ENCODE measurements around the gene ERBIN. TPM values are rescaled to one million over a fixed set of nuclear protein-coding genes. Genes with fewer than 3 reads are reported as not detected.

The ERBIN gene
- total and polyA plus RNA-seq, 2 of the 13 experiments (the other 11 are each of a cell fraction or from before 2014, with no cell fraction given) = 14.4 to 41.7 TPM

DNA sequence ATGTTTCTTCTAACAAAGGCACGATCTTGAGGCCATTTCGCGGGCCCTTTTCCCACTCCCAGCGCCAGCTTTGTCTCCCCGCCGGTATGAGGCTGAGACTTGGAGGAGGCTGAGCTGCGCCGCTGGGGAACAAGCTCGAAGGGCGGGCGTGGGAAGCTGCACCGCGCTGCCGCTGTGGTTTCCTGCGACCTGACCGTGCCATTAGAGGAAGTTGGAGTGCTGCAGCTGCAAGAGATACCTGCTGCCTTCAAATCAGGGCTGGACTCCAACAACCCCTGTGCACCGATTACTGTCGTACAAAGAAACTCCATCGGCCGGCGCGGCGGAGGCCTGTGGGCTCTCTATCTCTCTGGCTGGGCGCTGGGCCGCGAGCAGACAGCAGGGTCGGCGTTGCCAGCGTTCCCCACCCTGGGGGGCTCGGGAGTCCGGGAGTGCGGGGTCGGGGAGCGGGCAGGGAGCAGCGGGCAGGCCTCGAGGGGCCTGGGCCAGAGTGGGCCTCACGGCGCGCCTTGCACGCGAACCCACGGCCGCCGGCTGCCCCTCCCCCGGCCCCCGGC is 1.3 kb upstream of the ERBIN start (continued):
- TF ChIP-seq HOXD1 (CRISPR knock-in tag; IDR thresholded peaks at IDR 0.05) (no peak; the same call in 1 of the 2 replicates), XRCC5 (optimal IDR thresholded peaks at IDR 0.05; ENCODE audit: low read length) (peak; percentile 31), ZNF567 (CRISPR knock-in tag; IDR thresholded peaks at IDR 0.05; ENCODE audit: borderline replicate concordance) (no peak), JUN (CRISPR knock-in tag; IDR thresholded peaks at IDR 0.05) (no peak), ZNF549 (CRISPR knock-in tag; IDR thresholded peaks at IDR 0.05) (no peak), ZSCAN22 (CRISPR knock-in tag; IDR thresholded peaks at IDR 0.05) (no peak), ASH2L (IDR thresholded peaks at IDR 0.05; ENCODE audit: insufficient read length, low read depth, low read length) (no peak), CAMTA2 (CRISPR knock-in tag; IDR thresholded peaks at IDR 0.05; ENCODE audit: borderline replicate concordance) (peak; percentile 58; the same call in 1 of the 2 replicates), SCMH1 (CRISPR knock-in tag; IDR thresholded peaks at IDR 0.05; ENCODE audit: borderline replicate concordance) (no peak), DNMT1 (CRISPR knock-in tag; IDR thresholded peaks at IDR 0.05) (no peak), HMG20A (CRISPR knock-in tag; IDR thresholded peaks at IDR 0.05; ENCODE audit: borderline replicate concordance) (no peak), KLF15 (CRISPR knock-in tag; IDR thresholded peaks at IDR 0.05; ENCODE audit: borderline replicate concordance) (no peak), MYNN (CRISPR knock-in tag; IDR thresholded peaks at IDR 0.05; ENCODE audit: low read depth) (no peak), NR2F1 (CRISPR knock-in tag; IDR thresholded peaks at IDR 0.05) (no peak), ZNF343 (CRISPR knock-in tag; IDR thresholded peaks at IDR 0.05) (no peak), ZNF879 (CRISPR knock-in tag; IDR thresholded peaks at IDR 0.05) (no peak; the same call in 1 of the 2 replicates), ZNF33A (CRISPR knock-in tag; IDR thresholded peaks at IDR 0.05; ENCODE audit: borderline replicate concordance) (no peak), SOX5 (CRISPR knock-in tag; IDR thresholded peaks at IDR 0.05; ENCODE audit: borderline replicate concordance) (no peak), PCBP2 (optimal IDR thresholded peaks at IDR 0.05; ENCODE audit: low read depth, low read length, poor library complexity, severe bottlenecking) (no peak), ZNF652 (CRISPR knock-in tag; IDR thresholded peaks at IDR 0.05; ENCODE audit: borderline replicate concordance, low read depth) (no peak), ZNF720 (CRISPR knock-in tag; IDR thresholded peaks at IDR 0.05) (no peak), HCFC1 (IDR thresholded peaks at IDR 0.05; ENCODE audit: low read depth, low read length) (no peak), ZNF841 (CRISPR knock-in tag; IDR thresholded peaks at IDR 0.05; ENCODE audit: borderline replicate concordance) (0 out of 2 replicates have a peak, but pooled peaks have one; percentile 18)
- TF ChIP-seq, protein P1, sequence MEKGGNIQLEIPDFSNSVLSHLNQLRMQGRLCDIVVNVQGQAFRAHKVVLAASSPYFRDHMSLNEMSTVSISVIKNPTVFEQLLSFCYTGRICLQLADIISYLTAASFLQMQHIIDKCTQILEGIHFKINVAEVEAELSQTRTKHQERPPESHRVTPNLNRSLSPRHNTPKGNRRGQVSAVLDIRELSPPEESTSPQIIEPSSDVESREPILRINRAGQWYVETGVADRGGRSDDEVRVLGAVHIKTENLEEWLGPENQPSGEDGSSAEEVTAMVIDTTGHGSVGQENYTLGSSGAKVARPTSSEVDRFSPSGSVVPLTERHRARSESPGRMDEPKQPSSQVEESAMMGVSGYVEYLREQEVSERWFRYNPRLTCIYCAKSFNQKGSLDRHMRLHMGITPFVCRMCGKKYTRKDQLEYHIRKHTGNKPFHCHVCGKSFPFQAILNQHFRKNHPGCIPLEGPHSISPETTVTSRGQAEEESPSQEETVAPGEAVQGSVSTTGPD (CRISPR knock-in tag; IDR thresholded peaks at IDR 0.05) = 0 out of 2 replicates have a peak, but pooled peaks have one; percentile 59
- TF ChIP-seq, protein P2, sequence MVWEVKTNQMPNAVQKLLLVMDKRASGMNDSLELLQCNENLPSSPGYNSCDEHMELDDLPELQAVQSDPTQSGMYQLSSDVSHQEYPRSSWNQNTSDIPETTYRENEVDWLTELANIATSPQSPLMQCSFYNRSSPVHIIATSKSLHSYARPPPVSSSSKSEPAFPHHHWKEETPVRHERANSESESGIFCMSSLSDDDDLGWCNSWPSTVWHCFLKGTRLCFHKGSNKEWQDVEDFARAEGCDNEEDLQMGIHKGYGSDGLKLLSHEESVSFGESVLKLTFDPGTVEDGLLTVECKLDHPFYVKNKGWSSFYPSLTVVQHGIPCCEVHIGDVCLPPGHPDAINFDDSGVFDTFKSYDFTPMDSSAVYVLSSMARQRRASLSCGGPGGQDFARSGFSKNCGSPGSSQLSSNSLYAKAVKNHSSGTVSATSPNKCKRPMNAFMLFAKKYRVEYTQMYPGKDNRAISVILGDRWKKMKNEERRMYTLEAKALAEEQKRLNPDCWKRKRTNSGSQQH (CRISPR knock-in tag; IDR thresholded peaks at IDR 0.05; ENCODE audit: low read depth) = peak; percentile 17; the same call in 1 of the 2 replicates
- TF ChIP-seq, protein P3, sequence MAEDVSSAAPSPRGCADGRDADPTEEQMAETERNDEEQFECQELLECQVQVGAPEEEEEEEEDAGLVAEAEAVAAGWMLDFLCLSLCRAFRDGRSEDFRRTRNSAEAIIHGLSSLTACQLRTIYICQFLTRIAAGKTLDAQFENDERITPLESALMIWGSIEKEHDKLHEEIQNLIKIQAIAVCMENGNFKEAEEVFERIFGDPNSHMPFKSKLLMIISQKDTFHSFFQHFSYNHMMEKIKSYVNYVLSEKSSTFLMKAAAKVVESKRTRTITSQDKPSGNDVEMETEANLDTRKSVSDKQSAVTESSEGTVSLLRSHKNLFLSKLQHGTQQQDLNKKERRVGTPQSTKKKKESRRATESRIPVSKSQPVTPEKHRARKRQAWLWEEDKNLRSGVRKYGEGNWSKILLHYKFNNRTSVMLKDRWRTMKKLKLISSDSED (CRISPR knock-in tag; IDR thresholded peaks at IDR 0.05) = no peak

All from HepG2 (cell line).